HG03378 (cell line): ENCODE measurements around the gene CNOT11.
"Not testable (repeated sequence)": the region's sequence is repeated elsewhere in the genome, so short reads cannot be mapped to it uniquely, and the experiment has no call there.

Source experiments
- ATAC-seq: cut with Tn5 transposase; IDR thresholded peaks from one replicate; pipeline ENCODE4 v1.9.1; 2021; ENCODE audit warnings: mild to moderate bottlenecking, moderate library complexity; ENCODE audit not compliant: unreplicated experiment

The CNOT11 gene

DNA sequence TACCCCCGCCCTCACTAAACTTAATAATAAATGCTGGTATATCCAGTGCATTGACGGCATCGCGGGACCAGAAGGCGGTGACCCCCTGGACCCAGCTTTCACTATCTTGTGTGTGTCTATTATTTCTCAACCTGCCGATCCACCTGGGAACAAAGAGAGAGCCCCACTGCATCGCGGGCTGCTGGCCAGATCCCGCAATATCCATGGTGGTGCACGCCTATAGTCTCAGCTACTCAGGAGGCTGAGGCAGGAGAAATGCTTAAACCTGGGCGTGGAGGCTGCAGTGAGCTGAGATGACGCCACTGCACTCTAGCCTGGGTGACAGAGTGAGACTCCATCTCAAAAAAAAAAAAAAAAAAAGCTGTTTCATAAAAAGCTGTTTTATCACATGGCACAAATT lies 7.8 kb upstream of the CNOT11 start:
- not testable (repeated sequence) for ATAC-seq

DNA sequence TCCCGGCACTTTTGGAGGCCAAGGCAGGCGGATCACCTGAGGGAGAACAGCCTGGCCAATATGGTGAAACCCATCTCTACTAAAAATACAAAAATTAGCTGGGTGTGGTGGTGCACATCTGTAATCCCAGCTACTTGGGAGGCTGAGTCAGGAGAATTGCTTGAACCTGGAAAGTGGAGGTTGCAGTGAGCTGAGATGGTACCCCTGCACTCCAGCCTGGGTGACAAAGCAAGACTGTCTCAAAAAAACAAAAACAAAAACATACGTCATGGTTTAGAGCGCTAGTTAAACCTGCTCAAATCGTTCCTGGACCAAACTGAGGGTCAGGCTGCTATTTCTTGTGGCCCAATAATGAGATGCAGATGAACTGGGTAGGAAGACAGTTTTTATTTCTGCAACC lies 7.2 kb upstream of the CNOT11 start:
- not testable (repeated sequence) for ATAC-seq

- not testable (repeated sequence) for ATAC-seq
Measured at GRCh38 chr2:101248756-101249155, 3.9 kb upstream of the CNOT11 start.

- ATAC-seq, result no peak
Measured at GRCh38 chr2:101249826-101250225, 2.9 kb upstream of the CNOT11 start.

DNA sequence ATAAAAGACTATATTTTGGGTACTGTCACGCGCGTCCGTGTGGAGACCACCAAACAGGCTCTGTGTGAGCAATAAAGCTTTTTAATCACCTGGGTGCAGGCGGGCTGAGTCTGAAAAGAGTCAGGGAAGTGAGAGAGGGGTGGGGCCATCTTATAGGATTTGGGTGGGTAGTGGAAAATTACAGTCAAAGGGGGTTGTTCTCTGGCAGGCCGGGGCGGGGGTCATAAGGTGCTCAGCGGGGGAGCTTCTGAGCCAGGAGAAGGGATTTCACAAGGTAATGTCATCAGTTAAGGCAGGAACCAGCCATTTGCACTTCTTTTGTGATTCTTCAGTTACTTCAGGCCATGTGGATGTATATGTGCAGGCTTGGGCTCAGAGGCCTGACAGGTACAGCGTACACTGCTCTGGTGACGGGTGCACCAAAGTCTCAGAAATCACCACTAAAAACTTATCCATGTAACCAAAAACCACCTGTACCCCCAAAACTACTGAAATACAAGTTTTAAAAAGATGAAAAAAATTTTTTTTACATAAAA lies 1.4 kb upstream of the CNOT11 start:
- ATAC-seq, result not testable (repeated sequence)

- ATAC-seq, result peak; percentile 62
Measured at GRCh38 chr2:101251844-101252407, 760 bp upstream of the CNOT11 start.

GRCh38 chr2:101253013-101253702 lies 472 bp downstream of the CNOT11 start:
- ATAC-seq, result peak; percentile 43

- ATAC-seq, result no peak
Measured at GRCh38 chr2:101253703-101254450, 1.2 kb downstream of the CNOT11 start.

- no peak for ATAC-seq
Measured at GRCh38 chr2:101255501-101255900, 2.8 kb downstream of the CNOT11 start.

DNA sequence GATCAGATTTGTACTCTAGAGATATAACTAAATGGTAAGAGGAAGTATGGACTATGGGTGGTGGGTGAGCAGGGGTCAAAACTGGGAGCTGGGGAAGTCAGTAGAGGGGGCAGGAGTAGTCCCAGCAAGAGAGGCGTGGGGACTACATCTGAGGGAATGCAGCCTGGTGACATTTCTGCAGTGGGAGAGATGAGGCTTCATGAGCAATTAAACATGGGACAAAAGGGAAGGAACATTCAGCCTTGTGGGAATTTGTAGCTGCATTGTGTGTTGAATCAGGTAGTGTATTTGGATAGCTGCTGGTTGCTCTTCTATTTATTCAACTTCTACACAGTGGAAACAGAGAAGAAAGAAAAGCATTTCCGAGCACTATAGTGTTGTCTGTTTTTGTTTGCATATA lies 3.6 kb downstream of the CNOT11 start:
- ATAC-seq, result no peak

DNA sequence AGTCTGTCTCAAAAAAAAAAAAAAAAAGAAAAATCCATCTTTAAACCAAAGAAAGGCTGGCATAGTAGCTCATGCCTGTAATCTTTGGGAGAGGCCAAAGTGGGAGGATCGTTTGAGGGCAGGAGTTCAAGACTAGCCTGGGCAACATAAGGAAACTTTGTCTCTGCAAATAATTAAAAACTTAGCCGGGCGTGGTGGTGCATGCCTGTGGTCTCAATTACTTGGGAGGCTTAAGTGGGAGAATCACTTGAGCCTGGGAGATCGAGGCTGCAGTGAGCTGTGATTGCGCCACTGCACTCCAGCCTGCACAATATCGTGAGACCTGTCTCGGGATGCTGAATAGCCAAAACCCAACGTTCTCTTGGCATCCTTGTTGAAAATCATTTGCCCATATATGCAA lies 6.1 kb downstream of the CNOT11 start:
- ATAC-seq, result no peak

- ATAC-seq, result no peak
Measured at GRCh38 chr2:101262142-101262541, 9.5 kb downstream of the CNOT11 start.

- no peak for ATAC-seq
Measured at GRCh38 chr2:101263377-101263800, 10.7 kb downstream of the CNOT11 start.

- no peak for ATAC-seq
Measured at GRCh38 chr2:101264360-101264939, 11.8 kb downstream of the CNOT11 start.

GRCh38 chr2:101265893-101266499 lies 13.3 kb downstream of the CNOT11 start:
- ATAC-seq, result no peak

DNA sequence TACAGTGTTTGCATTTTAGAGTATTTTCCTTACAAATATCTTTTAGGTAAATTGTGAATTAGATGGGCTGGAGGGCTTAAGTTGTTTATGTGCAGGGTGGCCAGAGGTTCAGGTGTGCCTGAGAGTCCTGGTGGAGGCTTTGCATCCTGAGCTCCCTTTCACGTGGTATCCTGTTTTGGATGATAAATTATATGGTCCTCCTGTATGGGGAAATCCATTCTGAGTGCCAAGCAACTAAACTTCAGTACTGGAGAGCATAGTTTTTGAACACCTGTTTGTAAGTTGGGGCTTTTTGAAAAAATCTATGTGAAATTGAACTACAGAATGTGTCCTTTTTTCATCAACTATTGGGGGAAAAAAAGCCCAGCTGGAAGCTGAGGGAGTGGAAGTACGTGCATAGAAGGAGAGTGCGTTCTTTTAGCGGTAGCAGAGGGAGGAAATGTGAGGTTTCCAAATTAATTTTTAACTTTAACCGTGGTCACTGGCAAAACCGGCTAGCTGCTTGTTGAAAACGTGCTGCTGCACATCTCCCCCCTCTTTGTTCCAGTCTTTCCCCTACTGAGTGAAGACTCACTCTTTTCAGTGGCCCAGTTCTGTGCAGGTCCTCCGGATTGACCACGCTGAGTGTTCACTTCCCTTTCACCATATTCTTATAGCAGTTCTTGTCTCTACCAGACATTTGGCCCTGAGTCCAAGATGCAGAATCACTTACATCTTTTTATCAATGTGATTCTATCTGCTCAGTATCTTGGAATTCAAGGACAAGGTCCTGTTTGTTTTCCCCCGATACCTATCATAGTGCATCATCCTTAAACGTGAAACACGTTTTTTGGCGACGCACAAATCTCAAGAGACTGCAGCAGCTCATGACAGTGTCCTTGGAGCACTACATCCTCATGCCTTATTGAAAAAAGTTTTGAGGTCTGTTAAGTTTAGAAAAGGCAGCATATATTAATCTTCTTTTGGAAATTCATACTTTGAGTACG lies 15.3 kb downstream of the CNOT11 start:
- peak; percentile 51 for ATAC-seq

DNA sequence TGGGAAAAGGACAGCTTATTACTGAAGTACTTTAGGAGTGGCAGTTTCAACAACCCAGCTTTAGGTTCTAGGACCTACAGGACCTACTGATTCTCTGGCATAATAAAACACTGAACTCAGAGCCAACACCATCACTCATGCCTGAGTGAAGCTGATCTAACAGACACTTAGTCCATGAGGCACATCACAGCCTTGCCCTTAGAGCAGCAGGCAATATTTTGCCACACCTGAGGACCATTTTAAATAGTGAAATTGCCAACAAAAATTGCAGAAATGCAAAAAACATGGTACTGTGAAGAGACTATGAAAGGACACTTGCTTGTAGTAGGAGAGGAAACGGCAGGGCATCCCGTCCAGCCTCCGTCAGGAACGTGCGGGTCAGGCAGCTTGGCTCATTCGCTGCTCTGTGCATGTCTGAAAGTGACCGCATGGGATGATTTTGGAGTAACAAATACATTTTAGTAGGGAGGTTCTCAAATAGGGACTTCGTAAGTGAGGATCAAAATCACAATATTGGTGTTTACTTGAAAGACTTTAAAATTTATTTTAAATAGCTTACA lies 18.1 kb downstream of the CNOT11 start:
- ATAC-seq, result no peak

- ATAC-seq, result peak; percentile 92
Measured at GRCh38 chr2:101272045-101272784, 19.5 kb downstream of the CNOT11 start.

DNA sequence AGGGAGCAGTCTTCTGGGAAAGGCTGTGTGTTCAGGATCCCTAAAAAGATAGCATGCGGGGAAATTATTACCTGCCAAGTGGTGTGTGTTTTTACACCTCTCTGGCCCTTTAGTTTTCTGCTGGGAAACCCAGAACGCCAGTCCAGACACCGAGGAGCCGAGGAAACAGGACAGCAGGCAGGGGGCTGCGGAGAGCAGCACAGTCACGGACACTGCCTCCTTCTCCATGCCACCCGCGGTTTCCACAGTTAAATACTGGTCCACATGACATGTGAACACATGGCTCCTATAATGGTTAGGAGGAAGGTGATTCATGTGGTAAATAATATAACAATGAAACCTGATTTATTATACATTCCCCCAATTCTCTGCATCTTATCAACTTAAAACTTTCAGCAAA lies 20.4 kb downstream of the CNOT11 start:
- no peak for ATAC-seq
